ENCODE measurements around the gene SKI.

The SKI gene

GRCh38 chr1:2344744-2345296, 116.7 kb downstream of the SKI start:
- DNase-seq: no peak

- peak; percentile 10 for DNase-seq
Measured at GRCh38 chr1:2345297-2346075, 117.4 kb downstream of the SKI start.

- DNase-seq: peak; percentile 9
Measured at GRCh38 chr1:2346691-2347408, 118.7 kb downstream of the SKI start.

GRCh38 chr1:2347409-2347785, 119.3 kb downstream of the SKI start:
- no peak for DNase-seq

GRCh38 chr1:2347896-2348295, 119.8 kb downstream of the SKI start:
- DNase-seq: no peak

- no peak for DNase-seq
Measured at GRCh38 chr1:2348346-2349325, 120.5 kb downstream of the SKI start.

- no peak for DNase-seq
Measured at GRCh38 chr1:2349806-2350205, 121.7 kb downstream of the SKI start.

GRCh38 chr1:2350501-2350900, 122.4 kb downstream of the SKI start:
- no peak for DNase-seq

- no peak for DNase-seq
Measured at GRCh38 chr1:2350911-2351655, 123.0 kb downstream of the SKI start.

- no peak for DNase-seq
Measured at GRCh38 chr1:2351723-2352122, 123.6 kb downstream of the SKI start.

GRCh38 chr1:2352341-2352896, 124.3 kb downstream of the SKI start:
- no peak for DNase-seq

- no peak for DNase-seq
Measured at GRCh38 chr1:2352897-2353550, 124.9 kb downstream of the SKI start.

- no peak for DNase-seq
Measured at GRCh38 chr1:2353551-2354438, 125.7 kb downstream of the SKI start.

GRCh38 chr1:2354511-2355372, 126.6 kb downstream of the SKI start:
- no peak for DNase-seq

GRCh38 chr1:2355373-2356261, 127.5 kb downstream of the SKI start:
- no peak for DNase-seq

GRCh38 chr1:2356401-2356800, 128.3 kb downstream of the SKI start:
- no peak for DNase-seq

GRCh38 chr1:2356911-2357845, 129.1 kb downstream of the SKI start:
- DNase-seq: no peak

Measured in activated T-cell treated with anti-CD3 and anti-CD28 coated beads, Interleukin-2, amount 50 U/mL, for 1 hour (primary cell).